Smooth muscle cell (in vitro differentiated cells): ENCODE results near the gene EPHB2. TPM values are rescaled to one million over a fixed set of nuclear protein-coding genes. Genes with fewer than 3 reads are reported as not detected.
"Not testable (repeated sequence)": the region's sequence is repeated elsewhere in the genome, so short reads cannot be mapped to it uniquely, and the experiment has no call there.

Source experiments
- DNase-seq: peaks from one replicate; lab custom pipeline; 2025; ENCODE audit not compliant: unreplicated experiment; lab: John Stamatoyannopoulos, UW
- H2AFZ ChIP-seq: fragments of 200-600 bp; sonication (generic); 2 replicates; pipeline ENCODE4 v1.6.0; 2016; ENCODE audit warnings: antibody characterized with exemption, low read depth, mild to moderate bottlenecking
- H3F3A ChIP-seq: fragments of 200-600 bp; sonication (generic); 2 replicates; pipeline ENCODE4 v1.6.0; 2017; ENCODE audit warnings: antibody characterized with exemption, low read depth
- H3K27ac ChIP-seq: fragments of 200-600 bp; sonication (generic); 2 replicates; pipeline ENCODE4 v1.5.1; 2016; ENCODE audit warnings: low read depth, mild to moderate bottlenecking
- H3K27me3 ChIP-seq: fragments of 200-600 bp; sonication (generic); 2 replicates; pipeline ENCODE4 v1.6.1; 2016; ENCODE audit warnings: low read depth, mild to moderate bottlenecking
- H3K36me3 ChIP-seq: fragments of 200-600 bp; sonication (generic); 2 replicates; pipeline ENCODE4 v1.5.1; 2016; ENCODE audit warnings: low read depth
- H3K4me1 ChIP-seq: fragments of 200-600 bp; sonication (generic); 2 replicates; pipeline ENCODE4 v1.5.1; 2016; ENCODE audit warnings: low read depth
- H3K4me2 ChIP-seq: fragments of 200-600 bp; sonication (generic); 2 replicates; pipeline ENCODE4 v1.6.0; 2016; ENCODE audit warnings: mild to moderate bottlenecking
- H3K4me3 ChIP-seq: fragments of 200-600 bp; sonication (generic); 2 replicates; pipeline ENCODE4 v1.5.1; 2016; ENCODE audit warnings: mild to moderate bottlenecking
- H3K79me2 ChIP-seq: fragments of 200-600 bp; sonication (generic); 2 replicates; pipeline ENCODE4 v1.6.0; 2016; ENCODE audit warnings: low read depth, mild to moderate bottlenecking
- H3K9ac ChIP-seq: fragments of 200-600 bp; sonication (generic); 2 replicates; pipeline ENCODE4 v1.6.0; 2016; ENCODE audit warnings: low read depth
- H3K9me3 ChIP-seq: fragments of 200-600 bp; sonication (generic); replicated peaks from 2 replicates; pipeline ENCODE4 v1.5.1; 2016; ENCODE audit warnings: low read depth
- H4K20me1 ChIP-seq: fragments of 200-600 bp; sonication (generic); 2 replicates; pipeline ENCODE4 v1.6.0; 2016; ENCODE audit warnings: low read depth
- CTCF ChIP-seq: fragments of 200-600 bp; sonication (generic); IDR thresholded peaks from 2 replicates; pipeline ENCODE4 v1.5.1; 2017; ENCODE audit warnings: borderline replicate concordance, mild to moderate bottlenecking, antibody characterized with exemption; ENCODE audit not compliant: insufficient read depth, poor library complexity, severe bottlenecking
- WGBS: methylation state at CpG from one replicate; pipeline ENCODE4 v1.1.7; 2016; ENCODE audit warnings: low lambda C conversion rate; 5-methylcytosine and 5-hydroxymethylcytosine counted together
- polyA plus RNA-seq: library from polyadenylated mRNA; unstranded; fragments of >200 nt; fragmentation: Nextera tagmentation; extraction: Ambion mirVana; gene quantifications from 2 replicates; pipeline ENCODE4 v1.2.1, GENCODE V29; 2016
- total RNA-seq: library from RNA; depleted of rRNA; stranded (reverse); fragments of >200 nt; gene quantifications from 2 replicates; pipeline ENCODE4 v1.2.3, GENCODE V29; 2014

EPHB2 gene
- total and polyA plus RNA-seq, 2 experiments from 2014 or later, result 1.1 to 6.7 TPM

GRCh38 chr1:22831729-22832413, 121.2 kb downstream of the EPHB2 start:
- no peak for DNase-seq
- no peaks in the 10 kb centered on the region for H3K36me3 ChIP-seq
- TF ChIP-seq CTCF, result no peak
- no peak overlapping the region for H2AFZ ChIP-seq
- H3K79me2 ChIP-seq, result no peaks in the 10 kb centered on the region
- no peak overlapping the region for H3K4me2 ChIP-seq
- no peaks in the 10 kb centered on the region for H3K9me3 ChIP-seq
- H3F3A ChIP-seq, result no peaks in the 10 kb centered on the region
- 54% methylated on average over 6 of the region's 6 CpGs for WGBS
- H3K27ac ChIP-seq, result peak overlapping the region; percentile 70
- peaks cover 24% of the 10 kb centered on the region for H3K4me1 ChIP-seq
- H4K20me1 ChIP-seq, result no peaks in the 10 kb centered on the region
- H3K27me3 ChIP-seq, result no peaks in the 10 kb centered on the region
- H3K4me3 ChIP-seq, result no peak overlapping the region
- H3K9ac ChIP-seq, result peak overlapping the region; percentile 33

- 31% methylated on average over 3 of the region's 3 CpGs for WGBS
- no peak for TF ChIP-seq CTCF
- H3K36me3 ChIP-seq, result no peaks in the 10 kb centered on the region
- H3K4me2 ChIP-seq, result no peak overlapping the region
- H3K9me3 ChIP-seq, result no peaks in the 10 kb centered on the region
- peak overlapping the region; percentile 70 for H3K27ac ChIP-seq
- no peaks in the 10 kb centered on the region for H3K27me3 ChIP-seq
- no peaks in the 10 kb centered on the region for H4K20me1 ChIP-seq
- DNase-seq, result no peak
- no peaks in the 10 kb centered on the region for H3F3A ChIP-seq
- H3K4me1 ChIP-seq, result peaks cover 19% of the 10 kb centered on the region
- no peak overlapping the region for H3K4me3 ChIP-seq
- H2AFZ ChIP-seq, result no peak overlapping the region
- H3K79me2 ChIP-seq, result no peaks in the 10 kb centered on the region
- H3K9ac ChIP-seq, result peak overlapping the region; percentile 33
These were observed 121.8 kb downstream of the EPHB2 start for GRCh38 chr1:22832414-22832786.

GRCh38 chr1:22833699-22834098, 123.1 kb downstream of the EPHB2 start:
- Histone ChIP-seq H2AFZ (no peak overlapping the region), H3K9me3 (no peaks in the 10 kb centered on the region), H3K27ac (no peak overlapping the region), H3K27me3 (no peaks in the 10 kb centered on the region), H3K9ac (no peak overlapping the region), H3F3A (no peaks in the 10 kb centered on the region), H3K4me2 (no peak overlapping the region), H4K20me1 (no peaks in the 10 kb centered on the region), H3K4me3 (no peak overlapping the region), H3K36me3 (no peaks in the 10 kb centered on the region), H3K79me2 (no peaks in the 10 kb centered on the region), H3K4me1 (peaks cover 16% of the 10 kb centered on the region)
- TF ChIP-seq CTCF, result no peak
- no peak for DNase-seq
- 90% methylated on average over 1 of the region's 1 CpG for WGBS

- DNase-seq, H3K36me3 ChIP-seq, H3K9me3 ChIP-seq, H3K27me3 ChIP-seq, H3K4me3 ChIP-seq, H4K20me1 ChIP-seq, H3K9ac ChIP-seq, H2AFZ ChIP-seq, H3K79me2 ChIP-seq, H3K27ac ChIP-seq, H3K4me2 ChIP-seq, H3F3A ChIP-seq: not testable (repeated sequence)
- WGBS, result 56% methylated on average over 2 of the region's 2 CpGs
- H3K4me1 ChIP-seq, result peaks cover 13% of the 10 kb centered on the region
These were observed 123.8 kb downstream of the EPHB2 start for GRCh38 chr1:22834420-22834819.
